Hepatocyte (in vitro differentiated cells): ENCODE results near the gene GPR3.

Source experiments
- CTCF ChIP-seq: fragments of 200-600 bp; sonication (generic); IDR thresholded peaks from 2 replicates; pipeline ENCODE4 v1.5.1; 2016; ENCODE audit warnings: antibody characterized with exemption, mild to moderate bottlenecking; ENCODE audit not compliant: poor library complexity
- EZH2 ChIP-seq: fragments of 200-600 bp; sonication (generic); IDR thresholded peaks from 2 replicates; pipeline ENCODE4 v1.6.1; 2016; ENCODE audit warnings: antibody characterized with exemption, mild to moderate bottlenecking, borderline replicate concordance
- EZH2phosphoT487 ChIP-seq: fragments of 200-600 bp; sonication (generic); IDR thresholded peaks from one replicate; pipeline ENCODE4 v1.6.1; 2018; ENCODE audit warnings: antibody characterized with exemption, mild to moderate bottlenecking, low read depth, moderate library complexity; ENCODE audit not compliant: unreplicated experiment, severe bottlenecking

GRCh38 chr1:27408151-27408550 is 15.7 kb downstream of the GPR3 start:
- TF ChIP-seq CTCF (no peak), EZH2 (no peak), EZH2phosphoT487 (no peak)
